GM21447 (cell line): ENCODE measurements around the gene PDE9A.
"Not testable (repeated sequence)": the region's sequence is repeated elsewhere in the genome, so short reads cannot be mapped to it uniquely, and the experiment has no call there.

Source experiments
- ATAC-seq: cut with Tn5 transposase; IDR thresholded peaks from one replicate; pipeline ENCODE4 v1.9.1; 2021; ENCODE audit not compliant: unreplicated experiment

The PDE9A gene

GRCh38 chr21:42704861-42705260 lies 51.4 kb downstream of the PDE9A start:
- no peak for ATAC-seq

- ATAC-seq, result no peak
Observed at GRCh38 chr21:42705346-42705745, 51.9 kb downstream of the PDE9A start.

GRCh38 chr21:42705746-42706374 lies 52.4 kb downstream of the PDE9A start:
- no peak for ATAC-seq

GRCh38 chr21:42706765-42707164 lies 53.3 kb downstream of the PDE9A start:
- no peak for ATAC-seq

- no peak for ATAC-seq
Observed at GRCh38 chr21:42707207-42707830, 53.9 kb downstream of the PDE9A start.

GRCh38 chr21:42708107-42708506 lies 54.7 kb downstream of the PDE9A start:
- no peak for ATAC-seq

- not testable (repeated sequence) for ATAC-seq
Observed at GRCh38 chr21:42708916-42709315, 55.5 kb downstream of the PDE9A start.

- no peak for ATAC-seq
Observed at GRCh38 chr21:42711667-42712066, 58.2 kb downstream of the PDE9A start.

- not testable (repeated sequence) for ATAC-seq
Observed at GRCh38 chr21:42715427-42715826, 62.0 kb downstream of the PDE9A start.

GRCh38 chr21:42716074-42716473 lies 62.7 kb downstream of the PDE9A start:
- ATAC-seq, result no peak

GRCh38 chr21:42720484-42720883 lies 67.1 kb downstream of the PDE9A start:
- ATAC-seq, result not testable (repeated sequence)

- ATAC-seq, result no peak
Observed at GRCh38 chr21:42721341-42721824, 68.0 kb downstream of the PDE9A start.

- ATAC-seq, result no peak
Observed at GRCh38 chr21:42722153-42722552, 68.7 kb downstream of the PDE9A start.

- ATAC-seq, result no peak
Observed at GRCh38 chr21:42722808-42723473, 69.5 kb downstream of the PDE9A start.

- no peak for ATAC-seq
Observed at GRCh38 chr21:42724226-42724920, 71.0 kb downstream of the PDE9A start.

- ATAC-seq, result no peak
Observed at GRCh38 chr21:42725416-42725930, 72.1 kb downstream of the PDE9A start.

GRCh38 chr21:42731264-42732032 lies 78.0 kb downstream of the PDE9A start:
- ATAC-seq, result no peak

- no peak for ATAC-seq
Observed at GRCh38 chr21:42732033-42732410, 78.6 kb downstream of the PDE9A start.

- no peak for ATAC-seq
Observed at GRCh38 chr21:42733037-42733627, 79.7 kb downstream of the PDE9A start.

GRCh38 chr21:42733874-42734273 lies 80.5 kb downstream of the PDE9A start:
- ATAC-seq, result no peak
